Type B pancreatic cell (in vitro differentiated cells): Measurements from ENCODE around the gene ADAM19. TPM values are rescaled to one million over a fixed set of nuclear protein-coding genes. Genes with fewer than 3 reads are reported as not detected.
"Not testable (repeated sequence)": the region's sequence is repeated elsewhere in the genome, so short reads cannot be mapped to it uniquely, and the experiment has no call there.

Experiments used
- DNase-seq: peaks from one replicate; pipeline ENCODE4 v3.0.0; 2021; ENCODE audit warnings: mixed read lengths; ENCODE audit not compliant: unreplicated experiment; ENCODE audit errors: extremely low spot score
- H3K27ac Mint-ChIP-seq: 2 replicates; pipeline ENCODE4 v1.8.0; 2021; ENCODE audit warnings: mild to moderate bottlenecking, mixed read lengths
- H3K27me3 Mint-ChIP-seq: 2 replicates; pipeline ENCODE4 v1.8.0; 2021; ENCODE audit warnings: mixed read lengths
- H3K36me3 Mint-ChIP-seq: 2 replicates; pipeline ENCODE4 v1.8.0; 2021; ENCODE audit warnings: mixed read lengths
- H3K4me1 Mint-ChIP-seq: one replicate; pipeline ENCODE4 v1.8.0; 2021; ENCODE audit warnings: mixed read lengths; ENCODE audit not compliant: unreplicated experiment
- H3K4me3 Mint-ChIP-seq: 2 replicates; pipeline ENCODE4 v1.8.0; 2021; ENCODE audit warnings: mild to moderate bottlenecking, mixed read lengths
- H3K9me3 Mint-ChIP-seq: 2 replicates; pipeline ENCODE4 v1.8.0; 2021; ENCODE audit warnings: mixed read lengths
- CTCF ChIP-seq: fragments of 200-600 bp; sonication (generic); conservative IDR thresholded peaks from 2 replicates; pipeline ENCODE4 v1.5.0; 2021; ENCODE audit warnings: antibody characterized with exemption, mild to moderate bottlenecking
- total RNA-seq: library from RNA; stranded (reverse); gene quantifications from 2 replicates; pipeline ENCODE4 v1.2.1, GENCODE V29; 2021; ENCODE audit warnings: low replicate concordance

Gene ADAM19
- total RNA-seq, 1 donor from 2014 or later: 15.8 TPM

- Mint-ChIP-seq H3K27ac (no peak overlapping the region), H3K27me3 (no peaks in the 10 kb centered on the region), H3K9me3 (no peaks in the 10 kb centered on the region), H3K4me1 (no peaks in the 10 kb centered on the region), H3K36me3 (peaks cover 6% of the 10 kb centered on the region), H3K4me3 (no peak overlapping the region)
- no peak for DNase-seq
- TF ChIP-seq CTCF: no peak
These were observed 90.8 kb downstream of the ADAM19 start for GRCh38 chr5:157484768-157485167.

DNA sequence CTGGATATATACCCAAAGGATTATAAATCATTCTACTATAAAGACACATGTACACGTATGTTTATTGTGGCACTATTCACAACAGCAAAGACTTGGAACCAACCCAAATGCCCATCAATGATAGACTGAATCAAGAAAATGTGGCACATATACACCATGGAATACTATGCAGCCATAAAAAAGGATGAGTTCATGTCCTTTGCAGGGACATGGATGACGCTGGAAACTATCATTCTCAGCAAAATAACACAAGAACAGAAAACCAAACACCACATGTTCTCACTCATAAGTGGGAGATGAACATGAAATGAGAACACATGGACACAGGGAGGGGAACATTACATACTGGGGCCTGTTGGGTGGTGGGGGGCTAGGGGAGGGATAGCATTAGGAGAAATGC lies 92.9 kb downstream of the ADAM19 start:
- H3K27me3 Mint-ChIP-seq, H3K4me1 Mint-ChIP-seq, H3K36me3 Mint-ChIP-seq, DNase-seq, H3K27ac Mint-ChIP-seq, H3K9me3 Mint-ChIP-seq, H3K4me3 Mint-ChIP-seq: not testable (repeated sequence)

GRCh38 chr5:157481666-157482065 lies 93.9 kb downstream of the ADAM19 start:
- Mint-ChIP-seq H3K9me3 (no peaks in the 10 kb centered on the region), H3K27ac (no peak overlapping the region), H3K27me3 (no peaks in the 10 kb centered on the region), H3K4me3 (no peak overlapping the region), H3K4me1 (no peaks in the 10 kb centered on the region), H3K36me3 (peaks cover 6% of the 10 kb centered on the region)
- DNase-seq: no peak
- no peak for TF ChIP-seq CTCF

DNA sequence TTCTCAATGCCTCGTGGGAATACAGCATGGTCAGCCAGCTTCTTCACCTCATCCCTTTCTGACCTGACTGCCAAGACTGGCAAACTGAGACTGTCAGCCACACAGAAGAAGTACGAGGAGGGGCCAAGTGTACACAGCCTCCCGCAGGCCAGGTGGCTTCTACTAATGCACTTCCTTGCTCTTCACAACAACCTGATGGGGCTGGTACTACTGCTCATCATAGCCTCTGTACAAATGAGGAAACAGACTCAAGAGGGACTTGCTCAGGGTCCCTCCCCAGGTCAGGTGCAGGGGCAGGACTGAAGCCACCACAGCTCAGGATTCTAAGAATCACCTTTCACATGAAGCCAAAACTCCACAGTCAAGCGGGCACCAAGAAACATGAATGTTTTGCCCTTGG lies 94.3 kb downstream of the ADAM19 start:
- Mint-ChIP-seq H3K27me3 (no peaks in the 10 kb centered on the region), H3K4me1 (no peaks in the 10 kb centered on the region), H3K36me3 (peaks cover 6% of the 10 kb centered on the region), H3K4me3 (no peak overlapping the region), H3K27ac (no peak overlapping the region), H3K9me3 (no peaks in the 10 kb centered on the region)
- DNase-seq: no peak
- TF ChIP-seq CTCF: no peak

GRCh38 chr5:157479612-157480510 lies 95.7 kb downstream of the ADAM19 start:
- no peak overlapping the region for H3K4me3 Mint-ChIP-seq
- no peak overlapping the region for H3K27ac Mint-ChIP-seq
- peaks cover 6% of the 10 kb centered on the region for H3K36me3 Mint-ChIP-seq
- no peaks in the 10 kb centered on the region for H3K27me3 Mint-ChIP-seq
- peaks cover 6% of the 10 kb centered on the region for H3K4me1 Mint-ChIP-seq
- DNase-seq: no peak
- TF ChIP-seq CTCF: no peak
- no peaks in the 10 kb centered on the region for H3K9me3 Mint-ChIP-seq

- no peak for DNase-seq
- no peak for TF ChIP-seq CTCF
- Mint-ChIP-seq H3K27me3 (no peaks in the 10 kb centered on the region), H3K9me3 (no peaks in the 10 kb centered on the region), H3K27ac (no peak overlapping the region), H3K36me3 (peaks cover 6% of the 10 kb centered on the region), H3K4me1 (peaks cover 6% of the 10 kb centered on the region), H3K4me3 (no peak overlapping the region)
These were observed 96.4 kb downstream of the ADAM19 start for GRCh38 chr5:157479166-157479565.
